NCI-H1417 treated with DMSO at 0.1 percent for 48 hours (cell line): ENCODE data around the gene SH3PXD2A.
"Not testable (repeated sequence)": the region's sequence is repeated elsewhere in the genome, so short reads cannot be mapped to it uniquely, and the experiment has no call there.

Source experiments
- DNase-seq: peaks from one replicate; lab custom pipeline; 2025; lab: John Stamatoyannopoulos, UW

Gene SH3PXD2A

GRCh38 chr10:103849880-103850571 lies 5.3 kb downstream of the SH3PXD2A start:
- no peak for DNase-seq

GRCh38 chr10:103849212-103849877 lies 6.0 kb downstream of the SH3PXD2A start:
- DNase-seq: no peak

GRCh38 chr10:103847909-103848468 lies 7.4 kb downstream of the SH3PXD2A start:
- no peak for DNase-seq

DNA sequence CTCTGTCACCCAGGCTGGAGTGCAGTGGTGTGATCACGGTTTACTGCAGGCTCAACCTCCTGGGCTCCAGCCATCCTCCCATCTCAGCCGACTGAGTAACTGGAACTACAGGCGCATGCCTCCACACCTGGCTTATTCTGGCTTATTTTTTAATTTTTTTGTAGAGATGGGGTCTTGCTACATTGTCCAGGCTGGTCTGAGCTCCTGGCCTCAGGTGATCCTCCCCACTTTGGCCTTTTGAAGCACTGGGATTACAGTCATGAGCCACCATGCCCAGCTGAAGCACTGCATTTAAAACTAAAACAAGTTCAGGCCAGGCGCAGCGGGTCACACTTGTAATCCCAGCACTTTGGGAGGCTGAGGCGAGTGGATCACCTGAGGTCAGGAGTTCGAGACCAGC lies 8.0 kb downstream of the SH3PXD2A start:
- no peak for DNase-seq

DNA sequence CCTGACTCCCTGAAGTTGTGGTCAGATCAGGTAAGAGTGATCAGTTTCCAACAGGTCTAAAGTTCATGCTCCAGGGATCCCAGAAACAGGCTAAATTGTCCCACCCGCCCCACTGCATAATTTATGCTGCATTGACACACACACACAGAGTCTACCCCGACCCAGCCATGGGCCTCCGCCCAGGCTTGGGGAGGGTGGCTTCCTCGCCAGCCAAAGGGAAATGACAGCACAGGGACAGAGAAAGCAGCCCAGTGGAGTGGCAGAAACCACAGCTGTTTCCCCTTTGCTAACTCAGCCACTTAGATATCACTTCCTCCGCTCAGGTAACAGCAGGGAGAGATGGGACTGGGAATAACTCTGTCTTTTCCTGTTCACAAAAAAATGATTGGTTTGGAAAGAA lies 9.4 kb downstream of the SH3PXD2A start:
- no peak for DNase-seq

- DNase-seq: not testable (repeated sequence)
Observed at GRCh38 chr10:103845346-103845745, 10.0 kb downstream of the SH3PXD2A start.

DNA sequence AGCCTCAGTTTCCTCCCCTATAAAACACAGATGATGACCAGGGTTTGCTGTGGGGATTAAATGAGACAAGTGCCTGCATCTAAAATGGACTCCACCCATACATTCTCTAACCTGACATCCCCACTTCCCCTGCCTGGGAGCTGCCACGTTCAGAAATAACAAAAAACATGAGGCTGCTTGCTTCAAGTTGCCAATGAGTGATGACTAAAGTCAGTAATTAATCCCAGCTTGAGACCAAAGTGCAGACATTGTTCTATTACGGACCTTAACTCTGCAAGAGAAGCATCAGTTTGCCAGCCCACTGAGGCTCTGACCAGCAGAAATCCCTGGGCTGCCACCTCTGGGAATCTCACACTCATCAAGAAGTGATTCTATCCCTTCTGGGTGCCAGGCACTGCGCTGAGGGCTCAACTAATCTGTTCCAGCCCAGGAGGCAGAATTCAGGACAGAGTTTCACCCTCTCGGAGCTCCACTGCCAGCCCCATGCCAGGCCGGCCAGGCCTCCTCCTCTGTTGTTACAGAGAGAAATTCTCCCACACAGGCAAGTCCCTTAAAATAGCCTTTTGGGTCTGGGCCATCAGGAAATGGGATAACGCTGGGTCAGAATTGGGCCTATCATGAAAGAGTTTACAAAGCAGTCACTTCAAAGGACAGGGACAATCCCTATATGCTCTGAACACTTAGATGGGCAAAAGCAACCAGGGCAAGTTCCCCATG lies 11.4 kb downstream of the SH3PXD2A start:
- DNase-seq: no peak

- no peak for DNase-seq
Observed at GRCh38 chr10:103843045-103843444, 12.3 kb downstream of the SH3PXD2A start.

DNA sequence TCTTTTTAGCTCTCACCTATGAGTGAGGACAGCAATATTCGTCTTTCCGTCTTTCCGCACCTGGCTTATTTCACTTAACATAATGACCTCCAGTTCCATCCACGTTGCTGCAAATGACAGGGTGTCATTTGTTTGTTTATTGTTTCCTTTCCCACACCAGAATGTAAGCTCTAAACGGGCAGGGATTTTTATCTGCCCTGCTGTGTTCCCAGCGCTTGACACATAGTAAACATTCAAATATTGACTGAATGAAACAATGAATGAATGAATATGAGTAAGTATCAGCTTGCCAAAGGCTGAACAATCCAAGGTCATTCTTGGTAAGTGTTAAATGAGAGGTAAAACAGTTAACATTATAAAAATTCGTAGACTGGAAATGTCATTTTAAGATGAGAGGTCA lies 12.8 kb downstream of the SH3PXD2A start:
- DNase-seq: no peak

GRCh38 chr10:103841519-103841918 lies 13.9 kb downstream of the SH3PXD2A start:
- DNase-seq: no peak

DNA sequence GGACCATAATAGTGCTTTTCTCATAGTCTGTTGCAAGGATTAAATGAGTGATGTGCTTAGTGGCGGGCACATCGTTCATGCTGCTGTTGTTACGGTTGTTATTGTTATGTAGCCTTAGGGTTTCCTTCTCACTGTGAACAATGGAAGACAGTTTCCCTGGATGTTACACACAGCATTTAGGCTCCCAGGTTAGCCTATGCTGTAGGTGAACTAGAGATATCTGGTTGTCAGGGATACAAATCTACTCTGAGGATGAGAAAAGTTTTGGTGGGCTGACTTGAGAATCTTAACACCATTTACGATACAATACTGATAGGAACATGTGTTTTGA lies 14.7 kb downstream of the SH3PXD2A start:
- DNase-seq: no peak

DNA sequence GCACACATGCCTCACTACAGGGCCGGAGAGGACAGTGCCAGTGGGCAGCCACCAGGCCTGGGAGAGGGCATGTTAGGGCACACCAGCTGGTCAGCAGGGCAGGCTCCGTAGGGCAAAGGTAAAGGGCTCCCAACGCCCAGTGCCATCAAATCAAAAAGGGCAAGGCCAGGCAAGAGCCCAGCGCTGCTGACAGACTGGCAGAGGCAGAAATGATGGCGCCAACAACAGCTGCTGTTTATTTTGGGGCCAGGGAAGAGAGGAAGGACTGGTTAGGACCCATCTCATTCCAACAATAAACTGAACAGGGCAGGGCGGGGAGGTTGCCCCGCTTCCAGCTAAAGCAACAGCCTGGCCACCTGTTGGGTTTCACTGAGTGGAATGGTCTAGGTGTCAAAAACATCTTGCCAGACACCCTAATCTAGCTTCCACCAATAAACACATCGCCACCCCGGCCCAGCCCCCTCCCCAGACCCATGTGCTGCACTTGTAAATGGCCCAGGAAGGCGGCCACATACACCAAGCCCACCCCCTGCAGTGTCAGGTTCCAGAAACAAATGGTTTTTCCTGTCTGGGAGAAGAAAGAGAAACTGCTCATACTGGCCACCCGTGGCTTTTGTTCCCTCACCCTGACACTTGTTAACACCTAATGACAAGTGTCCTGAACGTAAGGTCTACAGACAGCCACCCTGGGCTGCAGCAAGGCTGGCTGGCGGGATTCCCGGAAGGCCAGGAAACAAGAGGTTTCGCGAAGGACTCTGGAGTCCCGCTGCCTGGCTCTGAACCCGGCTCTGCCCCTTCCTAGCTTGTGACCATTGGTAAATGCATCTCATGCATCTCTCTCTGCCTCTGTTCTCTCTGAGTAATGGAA lies 15.3 kb downstream of the SH3PXD2A start:
- DNase-seq: no peak

DNA sequence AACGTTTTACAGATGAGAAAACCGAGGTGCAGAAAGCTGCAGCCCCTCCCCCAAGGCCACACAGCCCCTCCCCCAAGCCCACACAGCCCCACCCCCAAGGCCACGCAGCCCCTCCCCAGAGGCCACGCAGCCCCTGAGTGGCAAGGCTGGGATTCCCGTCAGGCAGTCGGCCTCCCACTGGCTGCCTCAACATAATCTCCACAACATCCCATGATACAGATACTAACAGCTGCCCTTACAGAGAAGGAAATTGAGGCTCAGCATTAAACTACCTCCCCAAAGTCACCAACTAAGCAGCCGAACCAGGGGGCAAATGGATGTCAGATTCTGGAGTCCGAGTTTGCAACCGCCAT lies 15.9 kb downstream of the SH3PXD2A start:
- DNase-seq: no peak

- no peak for DNase-seq
Observed at GRCh38 chr10:103838862-103839518, 16.4 kb downstream of the SH3PXD2A start.

- no peak for DNase-seq
Observed at GRCh38 chr10:103838070-103838395, 17.3 kb downstream of the SH3PXD2A start.

DNA sequence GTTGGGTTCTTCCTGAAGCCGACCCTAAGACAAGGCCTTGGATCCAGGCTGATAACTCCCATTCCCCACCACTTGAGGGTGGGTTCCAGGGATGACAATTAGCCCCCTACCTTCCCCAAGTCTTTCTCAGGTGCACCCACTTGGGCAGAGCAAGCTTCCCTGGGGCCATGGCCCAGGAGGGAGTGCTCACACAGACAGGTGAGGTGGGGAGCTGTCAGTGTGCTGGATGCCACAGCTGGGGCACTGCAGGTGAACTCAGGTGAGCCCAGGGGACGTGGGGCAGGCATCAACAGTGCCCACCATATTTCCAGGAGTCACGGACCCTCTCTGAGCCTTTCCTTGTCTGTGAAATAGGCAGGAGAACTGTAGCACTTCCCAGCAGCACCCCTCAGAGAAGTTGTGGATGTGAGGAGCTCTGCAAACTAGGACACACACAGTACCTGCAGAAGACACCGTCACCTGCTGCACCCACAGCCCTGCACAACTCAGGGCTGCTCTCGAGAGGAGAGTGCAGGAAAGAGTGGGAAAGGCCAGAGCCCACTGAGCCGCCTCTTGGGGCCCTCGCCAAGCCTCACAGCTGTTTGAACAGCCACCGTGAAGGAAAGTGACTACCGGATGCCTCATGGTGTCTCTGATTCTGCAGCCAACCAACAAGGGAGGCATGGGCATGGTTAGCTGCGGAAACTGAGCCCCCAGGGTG lies 17.9 kb downstream of the SH3PXD2A start:
- no peak for DNase-seq

DNA sequence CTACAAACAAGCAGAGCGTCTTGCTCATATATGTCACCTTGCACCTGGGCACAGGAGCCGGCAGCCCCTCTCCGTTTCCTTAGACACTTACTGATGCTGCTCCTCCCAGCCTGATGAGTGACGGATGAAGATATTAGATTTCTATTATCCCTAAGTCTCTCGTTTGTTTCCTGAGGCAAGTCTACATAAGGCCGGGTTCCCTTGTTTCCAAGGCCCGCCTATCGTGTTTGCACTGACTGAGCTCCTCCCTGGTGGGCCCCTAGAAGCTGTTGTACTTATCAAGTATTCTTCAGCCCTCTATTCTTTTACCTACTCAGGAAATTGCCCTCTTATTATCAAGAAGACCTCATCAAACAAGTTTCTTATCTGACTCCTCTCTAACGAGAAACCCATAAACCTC lies 18.5 kb downstream of the SH3PXD2A start:
- DNase-seq: no peak

DNA sequence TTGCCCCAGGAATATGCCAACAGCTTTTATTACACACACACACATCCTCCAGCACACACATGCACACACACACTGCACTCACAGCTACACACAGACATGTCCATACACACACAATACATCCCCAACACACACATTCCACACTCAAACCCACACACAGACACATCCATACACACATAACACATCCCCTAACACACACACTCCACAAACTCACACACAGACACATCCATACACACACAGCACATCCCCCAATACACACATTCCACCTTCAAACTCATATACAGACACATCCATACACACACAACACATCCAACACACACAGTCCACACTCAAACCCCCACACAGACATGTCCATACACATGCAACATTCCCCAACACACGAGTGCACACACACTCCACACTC lies 19.1 kb downstream of the SH3PXD2A start:
- DNase-seq: no peak

DNA sequence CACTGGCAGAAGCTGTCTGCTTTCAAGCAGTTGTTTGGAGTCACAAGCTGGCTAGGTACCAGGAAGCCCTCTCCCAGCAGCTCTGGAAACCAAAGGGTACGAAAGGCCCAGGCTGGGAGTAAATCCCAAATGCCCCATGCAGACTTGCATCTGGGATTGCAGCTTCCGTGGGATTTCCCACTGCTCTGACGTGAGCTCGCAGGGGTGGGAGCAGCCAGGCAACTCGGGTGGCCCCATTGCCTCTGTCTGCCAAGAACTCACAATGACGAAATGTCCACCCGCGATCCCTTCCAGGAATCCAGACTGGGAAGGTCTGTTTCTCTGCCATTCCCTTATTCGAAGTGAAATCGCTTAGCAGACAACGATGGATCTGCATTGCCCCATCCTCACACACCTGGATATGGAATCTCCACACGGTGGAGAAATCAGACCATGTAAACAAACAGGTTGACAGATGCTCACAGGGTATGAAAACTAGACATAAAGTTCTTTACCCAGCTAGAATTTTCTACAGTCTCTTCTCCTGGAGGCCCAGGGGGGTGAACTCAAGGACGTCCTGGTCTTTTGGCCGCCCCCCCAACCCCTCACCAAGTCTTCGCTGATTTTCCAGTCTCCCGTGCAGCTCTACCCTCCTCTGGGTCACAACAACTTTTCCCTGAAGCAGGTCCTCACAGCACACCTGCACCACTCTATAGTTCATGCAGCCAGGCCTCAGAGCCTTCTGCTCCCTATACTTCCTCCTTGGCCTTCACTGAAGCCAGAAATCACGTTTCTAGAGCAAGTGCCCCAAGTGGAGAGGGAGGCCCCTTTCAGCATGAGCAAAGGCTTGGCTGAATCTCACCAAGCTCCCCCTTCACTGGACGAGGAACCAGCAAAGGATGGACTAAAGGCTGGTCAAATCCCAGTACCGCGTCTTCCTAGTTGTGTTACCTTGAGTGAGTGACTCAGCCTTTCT lies 20.0 kb downstream of the SH3PXD2A start:
- no peak for DNase-seq
